Hippocampal formation (tissue), 2 donors: ENCODE measurements around the gene PGLYRP3.

ENCODE experiments used
- DNase-seq, 2 donors: peaks; one replicate each; lab custom pipeline; 2025; lab: John Stamatoyannopoulos, UW

PGLYRP3 gene

DNA sequence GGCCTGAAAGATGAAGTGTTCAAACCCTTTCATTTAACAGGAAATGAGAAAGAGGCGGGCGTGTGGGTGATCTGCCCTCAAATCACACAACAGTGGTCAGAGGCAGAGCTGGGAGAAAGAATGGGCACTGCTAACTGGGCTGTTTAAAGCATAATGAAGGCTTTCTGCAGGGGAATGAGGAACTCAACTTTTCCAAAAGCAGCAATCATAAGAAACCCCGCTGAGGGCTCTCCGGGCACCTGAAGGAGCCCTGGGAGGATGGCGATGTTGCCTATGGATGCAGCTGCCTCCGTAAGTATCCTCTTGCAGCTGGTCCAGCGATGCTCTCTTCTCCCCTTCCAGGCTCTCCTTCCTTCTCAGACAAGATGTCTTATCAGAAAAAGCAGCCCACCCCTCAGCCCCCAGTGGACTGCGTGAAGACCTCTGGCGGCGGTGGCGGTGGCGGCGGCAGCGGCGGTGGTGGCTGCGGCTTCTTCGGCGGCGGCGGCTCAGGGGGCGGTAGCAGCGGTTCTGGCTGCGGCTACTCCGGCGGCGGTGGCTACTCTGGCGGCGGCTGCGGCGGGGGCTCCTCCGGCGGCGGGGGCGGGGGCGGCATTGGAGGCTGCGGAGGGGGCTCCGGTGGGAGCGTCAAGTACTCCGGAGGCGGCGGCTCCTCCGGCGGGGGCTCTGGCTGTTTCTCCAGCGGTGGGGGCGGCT is 52.0 kb downstream of the PGLYRP3 start:
- DNase-seq = no peak

DNA sequence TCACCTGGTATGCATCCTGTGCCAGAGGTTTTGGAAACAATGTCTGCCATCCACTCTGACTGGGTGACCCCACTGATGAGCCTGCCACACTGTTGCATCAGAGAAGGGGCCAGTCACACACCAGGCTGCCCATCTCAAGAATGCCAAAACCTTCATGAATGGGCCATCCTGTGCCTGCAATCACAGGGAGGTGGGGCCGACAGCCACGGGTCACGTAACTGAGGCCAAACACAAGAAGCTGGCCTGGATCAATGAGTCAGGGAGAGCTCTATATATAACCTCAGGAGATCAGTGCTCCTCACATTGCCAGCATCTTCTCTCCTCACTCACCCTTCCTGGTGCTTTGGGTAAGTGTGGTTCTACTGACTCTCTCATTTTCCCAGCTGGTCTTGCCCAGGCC is 53.4 kb downstream of the PGLYRP3 start, which contains the start of gene LORICRIN:
TSS of gene LORICRIN (plus strand) at position 301 of the 400 bp plus-strand sequence. CDS start 1,263 bp downstream, outside the sequence.
- DNase-seq = no peak

GRCh38 chr1:153253693-153254092 is 59.1 kb downstream of the PGLYRP3 start:
- no peak for DNase-seq

DNA sequence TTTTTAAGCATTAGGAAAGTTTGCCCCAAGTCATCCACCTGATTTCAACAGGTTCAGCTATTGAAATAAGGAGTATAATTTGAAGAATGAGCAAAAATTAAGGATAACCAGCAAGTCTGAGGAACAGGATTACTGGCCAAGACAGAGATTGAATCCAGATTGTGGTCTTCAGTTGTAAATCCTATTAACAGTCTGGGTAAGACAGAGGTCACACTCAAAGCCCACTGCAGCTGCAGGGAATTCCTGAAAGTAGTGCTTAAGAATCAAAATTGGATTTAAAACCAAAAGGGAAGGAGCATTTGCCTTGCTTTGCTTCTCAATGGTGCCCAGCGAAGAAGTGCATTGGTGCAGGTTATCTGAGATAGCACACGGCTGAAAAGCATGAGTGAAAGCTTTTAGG is 59.7 kb downstream of the PGLYRP3 start:
- DNase-seq = no peak

- DNase-seq = no peak
Measured at GRCh38 chr1:153251988-153252387, 60.8 kb downstream of the PGLYRP3 start.

GRCh38 chr1:153251562-153251961 is 61.2 kb downstream of the PGLYRP3 start:
- no peak for DNase-seq

DNA sequence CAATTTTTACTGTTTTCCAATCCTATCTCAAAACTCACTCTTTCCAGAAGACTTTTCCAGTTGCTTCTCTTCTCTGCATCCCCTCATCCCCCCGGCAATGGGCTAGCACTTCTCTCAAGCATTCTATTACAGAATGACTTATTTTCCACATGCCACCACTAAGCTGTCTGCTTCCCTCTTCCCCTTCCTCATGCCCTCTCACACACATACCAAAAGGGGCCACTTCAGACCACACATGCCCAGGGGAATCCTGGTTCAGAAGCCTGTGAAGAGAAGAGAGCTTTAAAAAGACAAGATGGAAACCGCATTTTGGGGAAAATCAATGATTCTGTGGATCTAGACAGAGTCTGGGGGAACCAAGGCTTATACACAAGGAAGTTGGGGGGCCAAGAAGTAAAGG is 61.7 kb downstream of the PGLYRP3 start:
- no peak for DNase-seq

GRCh38 chr1:153250166-153250565 is 62.6 kb downstream of the PGLYRP3 start:
- no peak for DNase-seq

GRCh38 chr1:153248176-153248879 is 64.4 kb downstream of the PGLYRP3 start:
- DNase-seq = no peak
